ENCODE data around the gene STARD5.

The STARD5 gene

GRCh38 chr15:81271761-81272644 lies 51.9 kb downstream of the STARD5 start:
- no peak for DNase-seq

GRCh38 chr15:81270781-81271491 lies 53.0 kb downstream of the STARD5 start:
- no peak for DNase-seq

DNA sequence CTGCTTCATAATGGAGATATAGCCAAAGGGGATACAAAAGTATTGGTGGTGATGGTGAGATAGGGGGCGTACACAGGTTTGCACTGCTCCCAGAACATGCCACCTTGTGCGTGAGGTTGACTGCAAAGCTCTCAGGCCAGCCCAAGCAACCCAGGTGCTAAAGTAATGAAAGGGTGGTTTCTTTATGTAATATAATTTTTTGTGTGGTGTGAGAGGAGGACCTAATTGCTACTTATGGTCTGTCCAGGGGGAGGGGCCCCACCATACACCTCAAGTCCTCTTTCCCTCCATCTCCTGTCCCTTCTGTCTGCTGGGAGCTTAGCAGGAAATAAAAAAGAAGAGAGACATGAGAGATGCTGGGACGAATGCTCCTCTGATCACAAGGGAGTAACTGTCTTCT lies 53.8 kb downstream of the STARD5 start:
- no peak for DNase-seq

DNA sequence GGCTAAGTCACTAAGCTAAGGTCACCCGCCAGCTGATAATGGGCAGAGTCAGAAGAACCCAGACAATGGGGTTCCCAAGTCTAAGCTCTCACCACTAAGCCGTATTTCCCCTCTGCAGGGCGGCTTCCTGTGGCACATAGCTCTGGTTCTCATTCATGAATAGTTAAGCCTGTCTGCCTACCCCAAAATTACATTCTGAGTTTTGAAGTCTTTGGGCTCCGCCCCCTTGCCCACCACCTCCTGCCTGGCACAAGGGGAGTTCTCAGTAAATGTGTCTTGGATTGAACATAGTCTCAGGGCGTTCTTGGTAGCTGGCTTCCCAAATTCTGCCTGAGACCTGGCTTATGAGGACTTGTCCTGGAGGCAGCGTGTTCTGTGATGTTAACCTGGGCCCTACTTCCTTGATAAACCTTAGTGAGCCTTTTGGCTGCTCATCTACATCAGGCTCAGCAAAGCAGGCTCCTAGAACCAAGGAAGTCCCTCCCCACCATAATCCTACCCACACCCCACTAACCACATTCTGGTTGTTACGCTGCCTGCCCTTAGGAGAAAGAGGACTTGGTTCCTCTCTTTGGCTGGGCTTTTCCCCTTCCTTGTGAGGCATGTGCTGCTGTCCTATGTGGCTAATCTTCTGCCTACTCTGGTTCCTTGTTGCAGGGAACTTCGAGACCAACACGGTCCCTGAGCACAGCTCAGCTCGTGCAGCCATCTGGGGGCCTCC lies 54.9 kb downstream of the STARD5 start:
- DNase-seq: no peak

DNA sequence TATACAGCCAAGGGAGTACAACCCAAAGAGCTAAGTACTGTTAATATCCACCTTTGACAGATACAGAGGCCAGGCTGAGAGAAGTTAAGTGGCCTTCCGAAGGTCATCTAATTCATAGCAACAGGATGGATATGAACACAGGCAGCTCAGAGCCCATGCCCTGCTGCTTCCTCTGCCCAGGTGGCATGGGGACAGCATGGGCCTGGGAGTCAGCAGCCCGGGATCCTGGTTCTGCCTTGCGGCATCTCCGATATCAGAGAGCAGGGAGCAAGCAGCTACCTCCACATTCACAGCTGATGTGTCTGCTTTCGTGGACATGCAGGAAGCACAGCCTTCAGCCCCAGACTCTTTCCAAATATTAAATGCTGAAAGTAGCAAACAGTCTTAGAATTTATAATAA lies 55.6 kb downstream of the STARD5 start:
- DNase-seq: no peak

- no peak for DNase-seq
Observed at GRCh38 chr15:81265944-81266775, 57.8 kb downstream of the STARD5 start.

GRCh38 chr15:81265256-81265943 lies 58.5 kb downstream of the STARD5 start:
- DNase-seq: no peak

DNA sequence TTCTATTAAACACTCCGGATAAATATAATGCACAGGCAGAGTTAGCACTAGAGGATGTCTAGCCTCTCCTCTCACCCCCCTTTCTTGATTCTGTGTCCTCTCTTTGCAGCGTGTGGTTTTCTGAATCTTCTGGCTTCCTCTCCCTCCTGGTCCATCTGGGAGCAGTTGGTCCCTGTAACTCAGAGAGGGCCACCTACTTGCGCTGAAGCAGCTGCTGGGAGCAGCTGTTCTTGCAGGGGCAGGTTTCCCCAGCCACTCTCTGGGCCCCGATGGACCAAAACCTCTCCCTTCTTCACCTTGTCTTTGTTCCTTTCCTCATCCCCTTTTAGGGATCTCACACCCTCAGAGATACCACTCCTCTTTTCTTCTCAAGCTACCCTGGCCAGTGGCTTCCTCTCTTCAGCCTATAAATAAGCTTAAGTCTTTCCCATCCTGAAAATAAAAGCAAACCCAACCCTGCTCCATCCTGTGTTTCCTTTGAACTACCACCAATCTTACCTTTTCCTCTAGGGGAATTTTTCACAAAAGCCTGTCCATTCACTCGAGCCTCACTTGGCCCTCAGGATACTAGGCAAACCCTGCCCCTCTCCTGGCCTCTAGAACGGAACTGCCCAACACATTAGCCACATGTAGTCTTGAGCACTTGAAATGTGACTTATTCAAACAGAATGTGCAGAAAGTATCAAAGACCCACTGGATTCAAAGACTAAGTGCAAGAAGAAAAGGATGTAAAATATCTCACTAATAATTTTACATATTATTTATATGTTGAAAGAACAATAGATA lies 59.7 kb downstream of the STARD5 start:
- no peak for DNase-seq

GRCh38 chr15:81263477-81263876 lies 60.5 kb downstream of the STARD5 start:
- DNase-seq: no peak

GRCh38 chr15:81261172-81261811 lies 62.6 kb downstream of the STARD5 start:
- no peak for DNase-seq

- DNase-seq: no peak
Observed at GRCh38 chr15:81259760-81260298, 64.1 kb downstream of the STARD5 start.

Data from T1000 (cell line).